Fibroblast of villous mesenchyme (primary cell): ENCODE results near the gene ERC1. TPM values are rescaled to one million over a fixed set of nuclear protein-coding genes. Genes with fewer than 3 reads are reported as not detected.
A peak's percentile ranks its signal among the peaks of the same experiment; 100 is the strongest.

Experiments
- DNase-seq: peaks from one replicate; pipeline ENCODE4 v3.0.0-alpha.2; 2010; ENCODE audit warnings: low read depth
- H3K4me3 ChIP-seq: 2 replicates; pipeline ENCODE4 v1.5.1; 2011; ENCODE audit warnings: low read depth, mild to moderate bottlenecking, low read length
- CTCF ChIP-seq: IDR thresholded peaks from 2 replicates; pipeline ENCODE4 v1.5.1; 2012; ENCODE audit warnings: low read depth, mild to moderate bottlenecking, low read length; ENCODE audit not compliant: insufficient read depth
- total RNA-seq: library from RNA; depleted of rRNA; stranded (reverse); fragments of >200 nt; gene quantifications from 2 replicates; pipeline ENCODE4 v1.2.3, GENCODE V29; 2012

ERC1 gene
- total RNA-seq, 1 donor: 49.7 TPM

GRCh38 chr12:1519642-1520041, 528.6 kb downstream of the ERC1 start:
- TF ChIP-seq CTCF: no peak
- no peak overlapping the region for H3K4me3 ChIP-seq
- DNase-seq: no peak

GRCh38 chr12:1523046-1523445, 532.0 kb downstream of the ERC1 start:
- no peak for TF ChIP-seq CTCF
- DNase-seq: no peak
- no peak overlapping the region for H3K4me3 ChIP-seq

- DNase-seq: no peak
- H3K4me3 ChIP-seq: no peak overlapping the region
- no peak for TF ChIP-seq CTCF
Observed at GRCh38 chr12:1523558-1524050, 532.6 kb downstream of the ERC1 start.

GRCh38 chr12:1525858-1526257, 534.8 kb downstream of the ERC1 start:
- DNase-seq: no peak
- no peak for TF ChIP-seq CTCF
- H3K4me3 ChIP-seq: no peak overlapping the region

- TF ChIP-seq CTCF: no peak
- peak; percentile 44 for DNase-seq
- H3K4me3 ChIP-seq: no peak overlapping the region
Observed at GRCh38 chr12:1527789-1528188, 536.8 kb downstream of the ERC1 start.

- no peak overlapping the region for H3K4me3 ChIP-seq
- DNase-seq: no peak
- no peak for TF ChIP-seq CTCF
Observed at GRCh38 chr12:1528791-1529190, 537.8 kb downstream of the ERC1 start.

GRCh38 chr12:1529228-1529861, 538.3 kb downstream of the ERC1 start:
- TF ChIP-seq CTCF: no peak
- no peak for DNase-seq
- H3K4me3 ChIP-seq: peak overlapping the region; percentile 52
